ENCODE measurements around the gene DDI1.

DNA sequence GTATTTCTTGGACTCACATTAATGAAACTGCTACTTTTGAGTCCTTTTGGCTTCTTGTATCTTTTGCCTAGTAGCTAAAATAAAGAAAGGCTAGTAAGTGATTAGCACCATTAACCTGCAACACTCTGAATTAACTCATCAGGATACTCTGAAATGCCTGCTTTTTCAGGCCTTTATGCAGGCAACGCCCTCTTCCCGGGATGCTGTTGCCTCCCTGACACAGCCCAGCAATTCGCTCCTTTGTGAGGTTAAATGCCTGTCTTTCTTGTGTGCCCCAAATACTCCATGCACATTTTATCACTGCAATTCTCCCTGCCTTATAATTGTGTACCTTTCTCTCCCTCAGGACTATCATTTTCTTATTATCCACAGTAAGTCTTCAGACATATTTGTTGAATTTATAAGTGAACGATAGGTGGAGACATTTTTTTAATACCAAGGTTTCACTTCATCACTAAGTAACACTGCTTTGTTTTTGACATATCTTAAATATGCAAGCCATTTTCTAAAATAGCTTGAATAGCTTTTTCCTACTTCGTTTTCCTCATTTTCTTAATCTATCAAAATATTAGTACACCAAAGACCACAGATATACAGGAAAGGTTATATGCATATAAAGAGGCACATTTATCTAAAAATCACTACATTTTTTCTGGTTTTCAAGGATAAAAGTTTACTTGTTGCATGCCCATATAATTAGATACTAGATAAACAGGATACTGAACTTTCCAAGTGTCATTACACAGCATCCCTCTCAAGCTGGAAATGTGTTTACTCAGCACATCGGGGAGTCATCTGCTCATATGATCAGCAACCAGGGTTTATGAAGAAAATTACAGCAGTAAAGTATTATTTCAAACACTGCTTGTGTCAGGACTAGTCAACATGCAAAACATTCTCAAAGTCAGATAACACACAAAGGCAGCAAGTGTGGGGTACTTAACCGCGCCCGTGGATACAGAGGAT lies 48.5 kb upstream of the DDI1 start:
- TF ChIP-seq, protein P1, sequence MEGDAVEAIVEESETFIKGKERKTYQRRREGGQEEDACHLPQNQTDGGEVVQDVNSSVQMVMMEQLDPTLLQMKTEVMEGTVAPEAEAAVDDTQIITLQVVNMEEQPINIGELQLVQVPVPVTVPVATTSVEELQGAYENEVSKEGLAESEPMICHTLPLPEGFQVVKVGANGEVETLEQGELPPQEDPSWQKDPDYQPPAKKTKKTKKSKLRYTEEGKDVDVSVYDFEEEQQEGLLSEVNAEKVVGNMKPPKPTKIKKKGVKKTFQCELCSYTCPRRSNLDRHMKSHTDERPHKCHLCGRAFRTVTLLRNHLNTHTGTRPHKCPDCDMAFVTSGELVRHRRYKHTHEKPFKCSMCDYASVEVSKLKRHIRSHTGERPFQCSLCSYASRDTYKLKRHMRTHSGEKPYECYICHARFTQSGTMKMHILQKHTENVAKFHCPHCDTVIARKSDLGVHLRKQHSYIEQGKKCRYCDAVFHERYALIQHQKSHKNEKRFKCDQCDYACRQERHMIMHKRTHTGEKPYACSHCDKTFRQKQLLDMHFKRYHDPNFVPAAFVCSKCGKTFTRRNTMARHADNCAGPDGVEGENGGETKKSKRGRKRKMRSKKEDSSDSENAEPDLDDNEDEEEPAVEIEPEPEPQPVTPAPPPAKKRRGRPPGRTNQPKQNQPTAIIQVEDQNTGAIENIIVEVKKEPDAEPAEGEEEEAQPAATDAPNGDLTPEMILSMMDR (IDR thresholded peaks at IDR 0.05), result no peak
- TF ChIP-seq POLR2AphosphoS5 (IDR thresholded peaks at IDR 0.05) (no peak), POLR2A (IDR thresholded peaks at IDR 0.05) (no peak)

Measured in breast epithelium (tissue), 3 donors.